Measurements from ENCODE around the gene EDN2. TPM values are rescaled to one million over a fixed set of nuclear protein-coding genes. Genes with fewer than 3 reads are reported as not detected.
A peak's percentile ranks its signal among the peaks of the same experiment; 100 is the strongest.

The EDN2 gene
- total and polyA plus RNA-seq, 7 donors = 0.57 to 4.8 (median 1.5) TPM; not detected in 3

DNA sequence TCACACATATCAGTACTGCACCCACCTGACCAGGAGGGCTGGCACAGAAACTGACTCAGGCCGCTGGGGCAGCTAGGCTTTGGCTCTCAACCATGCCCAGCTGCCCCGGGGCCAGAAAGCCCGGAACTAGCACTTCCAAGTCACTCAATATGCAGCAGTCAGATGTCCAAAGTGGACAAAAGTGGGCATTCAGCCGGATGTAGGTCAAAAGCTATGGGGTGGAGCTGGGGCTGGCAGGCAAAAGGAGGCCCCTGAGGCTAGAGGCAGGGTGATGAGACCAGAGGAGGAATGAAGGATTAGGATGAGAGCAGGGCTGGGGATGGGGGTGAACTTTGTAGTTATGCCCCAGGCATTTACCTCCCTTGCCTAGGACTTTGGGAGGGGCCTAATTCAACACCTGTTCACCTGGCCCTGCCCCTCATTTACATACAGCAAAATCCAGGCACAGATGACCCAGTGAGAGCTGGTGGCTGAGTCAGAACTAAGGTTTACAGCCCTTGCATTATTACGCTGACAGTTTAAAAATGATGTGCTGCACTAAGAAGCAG, 30.7 kb upstream of the EDN2 start:
- WGBS, 2 donors = 28 to 65% methylated on average over 5 of the region's 5 CpGs
- intact Hi-C loops (cut with DNase I) = loop anchor here (5.0 kb wide), 1 partner anchor 83 kb away; no protein-coding TSS in a partner anchor
- no peaks in the 10 kb centered on the region for H3K9me3 ChIP-seq
- peaks cover 0 to 20% (median 17%) of the 10 kb centered on the region in 4 donors for H3K4me1 ChIP-seq
- H3K4me3 ChIP-seq = no peak overlapping the region
- no peaks in the 10 kb centered on the region for H3K36me3 ChIP-seq
- no peaks in the 10 kb centered on the region for H3K27me3 ChIP-seq
- TF ChIP-seq POLR2A (IDR thresholded peaks at IDR 0.05) (no peak), EP300 (IDR thresholded peaks at IDR 0.05) (no peak), POLR2AphosphoS5 (IDR thresholded peaks at IDR 0.05) (no peak)
- TF ChIP-seq, protein P1, sequence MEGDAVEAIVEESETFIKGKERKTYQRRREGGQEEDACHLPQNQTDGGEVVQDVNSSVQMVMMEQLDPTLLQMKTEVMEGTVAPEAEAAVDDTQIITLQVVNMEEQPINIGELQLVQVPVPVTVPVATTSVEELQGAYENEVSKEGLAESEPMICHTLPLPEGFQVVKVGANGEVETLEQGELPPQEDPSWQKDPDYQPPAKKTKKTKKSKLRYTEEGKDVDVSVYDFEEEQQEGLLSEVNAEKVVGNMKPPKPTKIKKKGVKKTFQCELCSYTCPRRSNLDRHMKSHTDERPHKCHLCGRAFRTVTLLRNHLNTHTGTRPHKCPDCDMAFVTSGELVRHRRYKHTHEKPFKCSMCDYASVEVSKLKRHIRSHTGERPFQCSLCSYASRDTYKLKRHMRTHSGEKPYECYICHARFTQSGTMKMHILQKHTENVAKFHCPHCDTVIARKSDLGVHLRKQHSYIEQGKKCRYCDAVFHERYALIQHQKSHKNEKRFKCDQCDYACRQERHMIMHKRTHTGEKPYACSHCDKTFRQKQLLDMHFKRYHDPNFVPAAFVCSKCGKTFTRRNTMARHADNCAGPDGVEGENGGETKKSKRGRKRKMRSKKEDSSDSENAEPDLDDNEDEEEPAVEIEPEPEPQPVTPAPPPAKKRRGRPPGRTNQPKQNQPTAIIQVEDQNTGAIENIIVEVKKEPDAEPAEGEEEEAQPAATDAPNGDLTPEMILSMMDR (IDR thresholded peaks at IDR 0.05) = no peak
- no peak for DNase-seq
- H3K27ac ChIP-seq = peak overlapping the region in 2 of 4 donors; percentile 51 to 61

- H3K4me1 ChIP-seq = peaks cover 0 to 20% (median 17%) of the 10 kb centered on the region in 4 donors
- no peak overlapping the region for H3K4me3 ChIP-seq
- no peaks in the 10 kb centered on the region for H3K27me3 ChIP-seq
- H3K9me3 ChIP-seq = no peaks in the 10 kb centered on the region
- WGBS, 2 donors = 21 to 72% methylated on average over 8 of the region's 8 CpGs
- TF ChIP-seq, protein P1 (IDR thresholded peaks at IDR 0.05) = no peak
- TF ChIP-seq EP300 (IDR thresholded peaks at IDR 0.05) = no peak
- H3K36me3 ChIP-seq = no peaks in the 10 kb centered on the region
- no peak overlapping the region for H3K27ac ChIP-seq
- intact Hi-C loops (cut with DNase I) = no loop called here
- no peak for DNase-seq
Observed at GRCh38 chr1:41514381-41514780, 29.9 kb upstream of the EDN2 start.

- Histone ChIP-seq H3K4me1 (peaks cover 0 to 20% (median 17%) of the 10 kb centered on the region in 4 donors), H3K9me3 (no peaks in the 10 kb centered on the region), H3K36me3 (no peaks in the 10 kb centered on the region), H3K4me3 (no peak overlapping the region), H3K27me3 (no peaks in the 10 kb centered on the region), H3K27ac (no peak overlapping the region)
- intact Hi-C loops (cut with DNase I) = no loop called here
- WGBS, 2 donors = 89 to 92% methylated on average over 17 of the region's 17 CpGs
- TF ChIP-seq POLR2A (IDR thresholded peaks at IDR 0.05) (no peak), EP300 (IDR thresholded peaks at IDR 0.05) (no peak), POLR2AphosphoS5 (IDR thresholded peaks at IDR 0.05) (no peak)
- TF ChIP-seq, protein P1 (IDR thresholded peaks at IDR 0.05) = peak in 1 of 4 experiments; percentile 8
- no peak for DNase-seq
Observed at GRCh38 chr1:41513383-41513735, 28.9 kb upstream of the EDN2 start.

DNA sequence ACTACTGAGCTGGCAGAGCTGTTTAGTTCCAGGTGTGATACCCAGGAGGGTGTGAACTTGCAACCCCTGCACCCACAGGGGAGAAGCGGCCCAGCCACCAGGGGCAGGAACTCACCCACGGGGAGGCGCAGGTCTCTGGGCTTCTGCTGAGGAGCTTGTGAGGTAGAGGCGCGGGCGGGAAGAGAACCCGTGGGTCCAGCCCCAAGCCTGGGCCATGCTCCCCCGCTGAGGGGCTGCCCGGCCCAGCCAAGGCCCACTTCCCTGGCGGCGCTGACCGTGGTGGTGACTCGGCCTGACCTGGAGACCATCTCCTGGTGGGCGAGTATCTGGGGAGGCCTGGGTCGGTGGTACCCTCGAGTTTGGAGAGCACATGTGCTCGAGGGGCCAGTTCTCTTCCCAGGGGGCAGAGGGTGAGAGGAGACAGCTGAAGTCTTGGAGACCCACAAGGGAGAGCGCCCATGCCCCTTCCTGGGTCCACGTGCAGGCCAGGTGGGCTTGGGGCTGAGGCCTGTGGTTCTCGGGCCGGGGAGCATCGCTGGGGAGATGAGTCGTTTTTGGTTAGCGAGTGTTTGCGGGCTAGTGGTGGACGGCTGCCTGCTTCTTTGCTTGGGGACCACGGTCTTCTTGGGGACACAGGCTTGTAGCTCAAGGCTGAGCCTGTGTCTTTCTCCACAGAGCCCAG, 28.4 kb upstream of the EDN2 start:
- 92% methylated on average over 27 of the region's 27 CpGs for WGBS, 2 donors
- H3K4me3 ChIP-seq = no peak overlapping the region
- H3K27ac ChIP-seq = no peak overlapping the region
- no peaks in the 10 kb centered on the region for H3K36me3 ChIP-seq
- H3K9me3 ChIP-seq = no peaks in the 10 kb centered on the region
- intact Hi-C loops (cut with DNase I) = no loop called here
- no peaks in the 10 kb centered on the region for H3K27me3 ChIP-seq
- no peak for DNase-seq
- TF ChIP-seq, protein P1 (IDR thresholded peaks at IDR 0.05) = no peak
- no peak for TF ChIP-seq POLR2A (IDR thresholded peaks at IDR 0.05)
- peaks cover 0 to 20% (median 17%) of the 10 kb centered on the region in 4 donors for H3K4me1 ChIP-seq

- Histone ChIP-seq H3K36me3 (no peaks in the 10 kb centered on the region), H3K27me3 (no peaks in the 10 kb centered on the region), H3K9me3 (no peaks in the 10 kb centered on the region), H3K27ac (no peak overlapping the region), H3K4me3 (no peak overlapping the region), H3K4me1 (peaks cover 0 to 9% (median 8%) of the 10 kb centered on the region in 4 donors)
- TF ChIP-seq, protein P1 (IDR thresholded peaks at IDR 0.05) = no peak
- TF ChIP-seq EP300 (IDR thresholded peaks at IDR 0.05) (no peak), POLR2A (IDR thresholded peaks at IDR 0.05) (no peak), POLR2AphosphoS5 (IDR thresholded peaks at IDR 0.05) (no peak)
- no peak for DNase-seq
- intact Hi-C loops (cut with DNase I) = no loop called here
- 96 to 98% methylated on average over 7 of the region's 7 CpGs for WGBS, 2 donors
Observed at GRCh38 chr1:41511239-41511540, 26.7 kb upstream of the EDN2 start.
